GM19238 (cell line): ENCODE results near the gene MOB2.

Experiments
- DNase-seq: peaks from one replicate; pipeline ENCODE4 v3.0.0; 2011; ENCODE audit warnings: low spot score; ENCODE audit not compliant: insufficient read length

Gene MOB2

DNA sequence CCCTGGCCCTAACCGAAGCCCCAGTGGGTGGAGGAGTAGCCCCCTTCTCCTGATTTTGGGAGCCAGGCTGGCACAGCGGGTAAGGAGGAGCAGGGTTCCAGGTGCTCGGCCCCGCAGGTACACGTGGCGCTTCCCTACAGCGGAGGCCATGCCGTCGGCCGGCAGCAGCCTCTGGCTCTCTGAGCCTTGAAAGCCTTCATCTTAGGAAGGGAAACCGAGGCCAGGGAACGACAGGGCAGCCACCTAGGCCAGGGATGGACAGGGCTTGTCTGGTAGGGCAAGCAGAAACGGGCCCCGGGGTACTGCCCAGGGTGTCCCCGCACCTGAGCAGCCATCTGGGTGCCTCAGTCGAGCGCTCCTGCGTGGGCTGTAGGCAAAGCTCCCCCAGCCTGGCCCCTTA is 28.7 kb downstream of the MOB2 start:
- no peak for DNase-seq

- no peak for DNase-seq
These were observed 29.3 kb downstream of the MOB2 start for GRCh38 chr11:1457326-1457680.

GRCh38 chr11:1456596-1457325 is 29.8 kb downstream of the MOB2 start:
- DNase-seq = no peak

GRCh38 chr11:1456176-1456575 is 30.4 kb downstream of the MOB2 start:
- DNase-seq = no peak

- no peak for DNase-seq
These were observed 30.9 kb downstream of the MOB2 start for GRCh38 chr11:1455763-1456060.

DNA sequence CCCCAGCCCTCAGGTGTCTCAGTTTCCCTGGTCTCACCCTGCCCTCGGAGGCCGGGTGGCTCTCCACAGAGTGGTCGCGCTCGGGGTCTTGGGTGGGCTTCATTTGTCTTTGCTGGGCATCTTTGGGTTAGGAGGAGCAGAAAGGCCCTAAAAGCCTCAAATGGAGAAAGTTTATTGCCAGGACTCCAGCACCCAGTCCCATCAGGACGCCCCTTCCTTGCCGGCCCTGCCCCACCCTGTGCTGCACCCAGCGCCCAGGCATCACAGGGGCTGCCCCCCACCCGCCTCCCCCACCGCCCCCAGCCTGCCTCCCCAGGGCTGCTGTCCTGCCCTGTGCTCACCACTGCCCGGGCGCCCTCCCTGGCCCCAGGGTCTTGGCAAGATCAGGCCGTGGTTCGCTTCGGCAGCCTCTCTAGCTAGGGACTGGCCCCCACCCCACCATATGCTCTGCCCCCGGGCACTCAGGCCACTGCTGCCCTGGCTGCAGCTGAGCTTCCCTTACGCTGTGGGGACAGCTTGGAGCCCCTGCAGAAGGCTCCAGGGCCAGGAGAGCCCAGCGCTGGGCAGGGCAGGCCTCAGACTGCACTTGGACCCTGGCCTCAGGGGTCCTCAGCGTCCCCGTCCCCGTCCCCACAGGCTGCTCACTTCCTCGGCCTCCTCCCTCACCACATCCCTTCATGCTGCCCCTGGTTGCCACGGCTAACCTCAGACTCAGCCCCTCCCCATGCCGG is 31.4 kb downstream of the MOB2 start:
- DNase-seq = no peak

DNA sequence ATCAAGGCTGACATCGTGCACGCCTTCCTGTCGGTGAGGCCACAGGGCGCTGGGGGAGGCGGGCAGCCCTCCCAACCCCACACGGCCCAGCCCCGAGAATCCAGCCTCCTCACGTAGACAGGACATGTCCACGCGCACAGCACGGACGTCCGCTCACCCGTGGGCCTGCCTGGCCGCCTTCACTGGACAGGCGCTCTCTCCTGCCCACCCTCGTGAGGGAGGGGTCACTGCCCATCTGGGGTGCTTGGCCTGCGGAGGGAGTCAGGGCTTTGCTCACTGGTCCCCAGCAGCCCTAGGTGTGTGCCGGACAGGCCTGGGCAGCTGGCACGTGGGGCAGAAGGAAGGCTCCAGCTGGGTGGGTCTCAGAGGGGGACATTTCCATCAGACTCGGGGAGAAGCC is 32.0 kb downstream of the MOB2 start:
- no peak for DNase-seq

DNA sequence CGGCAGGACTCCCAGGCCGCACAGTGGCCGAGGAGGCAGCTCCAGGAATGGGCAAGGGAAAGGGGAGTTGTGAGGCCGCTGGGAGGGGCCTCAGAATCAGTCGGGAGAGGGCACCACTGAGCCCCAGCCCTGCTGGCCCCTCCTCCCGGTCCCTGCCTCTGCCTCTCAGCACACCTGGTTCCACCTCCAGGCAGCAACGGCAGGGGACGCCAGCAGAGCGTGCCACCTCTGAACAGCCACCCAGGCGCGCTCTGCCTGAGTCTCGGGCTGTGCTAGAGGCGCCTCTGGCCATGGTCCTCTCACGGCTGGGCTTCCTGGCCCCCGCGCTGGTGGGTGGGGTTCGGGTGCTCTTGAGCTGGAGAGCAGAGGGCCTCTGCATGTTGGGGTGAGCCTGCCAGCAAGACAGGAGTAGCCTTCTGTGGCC is 33.0 kb downstream of the MOB2 start:
- DNase-seq = peak; percentile 81

- no peak for DNase-seq
These were observed 33.8 kb downstream of the MOB2 start for GRCh38 chr11:1452744-1453143.

DNA sequence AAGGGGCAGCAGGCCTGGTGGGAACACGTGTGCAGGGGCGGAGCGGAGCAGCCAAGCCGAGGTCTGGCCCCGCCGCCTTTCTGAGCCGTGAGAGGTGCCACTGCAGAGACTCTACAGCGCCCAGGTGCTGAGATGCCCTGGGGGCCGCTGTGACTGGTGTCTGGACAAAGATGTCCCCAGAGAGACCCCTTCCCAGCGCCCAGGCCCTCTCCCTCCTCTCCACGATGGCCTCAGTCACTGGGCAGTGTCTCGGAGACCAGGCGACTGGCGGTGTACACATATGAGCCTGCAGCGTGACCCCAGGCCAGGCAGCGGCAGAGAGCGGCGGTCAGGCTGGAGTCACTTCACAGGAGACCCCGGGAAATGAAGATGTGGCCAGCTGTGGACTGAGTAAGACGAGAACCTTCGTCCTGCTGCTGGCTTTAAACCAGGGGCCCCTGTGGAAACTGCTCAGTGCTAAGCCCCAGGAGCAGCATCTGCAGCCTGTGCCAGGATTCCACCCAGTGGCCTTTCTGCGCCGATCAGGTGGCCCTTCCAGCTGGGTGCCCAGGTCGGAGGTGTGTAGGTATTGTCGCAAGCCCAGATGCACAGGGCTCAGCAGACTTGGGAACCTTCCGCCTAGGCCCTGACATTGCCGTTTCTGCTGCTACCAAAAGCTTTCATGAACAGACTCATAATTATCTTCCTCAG is 34.7 kb downstream of the MOB2 start:
- DNase-seq = no peak

GRCh38 chr11:1450949-1451710 is 35.4 kb downstream of the MOB2 start:
- no peak for DNase-seq

DNA sequence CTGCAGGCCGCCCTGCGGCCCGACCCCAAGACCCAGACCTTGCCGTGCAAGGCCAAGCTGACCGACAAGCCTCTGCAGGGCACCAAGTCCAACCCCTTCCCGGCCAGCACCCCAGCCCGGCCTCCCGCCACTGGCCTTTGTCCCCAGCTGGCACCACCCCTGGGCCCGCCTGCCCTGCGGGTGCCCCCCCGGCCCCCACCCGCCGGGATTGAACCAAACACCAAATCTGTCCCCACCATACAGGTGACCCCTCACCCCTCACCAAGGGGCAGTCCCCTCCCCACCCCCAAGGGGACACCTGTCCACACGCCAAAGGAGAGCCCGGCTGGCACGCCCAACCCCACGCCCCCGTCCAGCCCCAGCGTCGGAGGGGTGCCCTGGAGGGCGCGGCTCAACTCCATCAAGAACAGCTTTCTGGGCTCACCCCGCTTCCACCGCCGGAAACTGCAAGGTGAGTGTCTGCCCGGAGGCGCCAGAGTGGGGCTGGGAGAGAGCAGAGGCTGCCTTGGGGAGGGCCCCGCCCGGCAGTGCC is 36.2 kb downstream of the MOB2 start:
- DNase-seq = no peak

- DNase-seq = no peak
These were observed 36.9 kb downstream of the MOB2 start for GRCh38 chr11:1449490-1450243.

DNA sequence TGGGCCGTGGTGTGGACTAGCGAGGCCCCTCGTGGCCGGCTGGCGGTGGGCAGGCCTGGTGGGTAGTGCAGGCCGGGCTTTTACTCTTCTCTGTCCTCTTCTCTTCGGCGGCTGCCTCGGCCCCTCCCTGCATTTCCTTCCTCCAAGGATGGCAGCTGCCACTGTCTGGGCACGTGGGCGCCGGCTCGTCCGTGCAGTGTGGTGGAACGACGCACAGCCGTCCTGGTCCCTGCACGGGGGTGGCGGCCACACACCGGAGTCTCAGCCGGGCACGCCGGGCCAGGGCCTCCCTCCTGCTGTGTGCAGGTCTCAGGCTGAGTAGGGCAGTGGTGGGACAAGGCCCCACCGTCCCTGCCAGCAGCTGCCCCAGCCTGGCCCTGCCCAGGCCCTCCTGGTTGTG is 37.7 kb downstream of the MOB2 start:
- no peak for DNase-seq

- DNase-seq = no peak
These were observed 38.4 kb downstream of the MOB2 start for GRCh38 chr11:1447845-1448825.

GRCh38 chr11:1446623-1447022 is 40.0 kb downstream of the MOB2 start:
- no peak for DNase-seq

DNA sequence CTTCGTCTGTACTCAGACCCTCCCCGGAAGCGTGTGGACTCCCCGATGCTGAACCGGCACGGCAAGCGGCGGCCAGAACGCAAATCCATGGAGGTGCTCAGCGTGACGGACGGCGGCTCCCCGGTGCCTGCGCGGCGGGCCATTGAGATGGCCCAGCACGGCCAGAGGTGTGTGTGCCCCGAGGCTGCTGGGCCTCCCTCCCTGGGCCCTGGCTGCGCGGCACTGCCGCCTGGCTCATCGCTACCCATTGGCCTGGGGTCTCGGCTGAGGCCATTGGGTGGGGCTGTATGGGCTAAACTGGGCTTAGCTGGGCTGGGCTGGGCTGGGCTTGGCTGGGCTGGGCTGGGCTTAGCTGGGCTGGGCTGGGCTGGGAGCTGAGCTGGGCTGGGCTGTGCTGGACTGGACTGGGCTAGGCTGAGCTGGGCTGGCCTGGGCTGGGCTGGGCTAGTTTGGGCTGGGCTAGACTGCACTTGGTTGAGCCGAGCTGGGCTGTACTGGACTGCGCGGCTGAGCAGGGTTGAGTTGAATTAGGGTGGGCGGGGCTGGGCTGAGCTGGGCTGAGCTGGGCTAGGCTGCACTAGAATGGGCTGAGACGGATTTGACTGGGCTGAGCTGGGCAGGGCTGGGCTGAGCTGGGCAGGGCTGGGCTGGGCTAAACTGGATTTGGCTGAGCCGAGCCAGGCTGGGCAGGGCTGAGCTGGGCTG is 40.7 kb downstream of the MOB2 start:
- DNase-seq = no peak

GRCh38 chr11:1444823-1445422 is 41.7 kb downstream of the MOB2 start:
- no peak for DNase-seq

DNA sequence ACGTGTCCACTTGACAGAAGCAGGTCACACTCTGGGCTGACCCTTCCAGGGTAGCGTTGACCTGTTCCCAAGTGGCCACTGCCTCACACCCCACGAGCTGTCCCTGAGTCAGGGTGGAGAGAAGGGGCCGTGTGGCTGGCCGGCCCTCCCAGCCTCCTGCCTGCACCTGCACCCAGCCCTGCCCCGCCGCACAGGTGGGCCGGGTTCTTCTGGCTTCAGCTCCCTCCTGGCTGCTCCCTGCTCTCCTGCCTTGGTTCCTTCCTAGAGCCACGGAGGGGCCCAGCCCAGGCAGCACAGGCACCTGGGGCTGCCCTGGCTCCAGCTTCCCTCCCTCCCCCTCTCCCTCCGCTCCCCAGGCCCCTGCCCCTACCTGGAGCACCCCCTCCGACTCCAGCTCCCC is 42.3 kb downstream of the MOB2 start:
- no peak for DNase-seq
